Colon (tissue), 2 donors: Measurements from ENCODE around the gene SPRYD3.
"Not testable (repeated sequence)": the region's sequence is repeated elsewhere in the genome, so short reads cannot be mapped to it uniquely, and the experiment has no call there.

ENCODE experiments used
- FAIRE-seq: peaks from 2 replicates; lab custom pipeline; 2012; peaks lifted over from hg19 to GRCh38; lab: Jason Lieb, UNC
- donor health status: control.
- donor health status: control.

SPRYD3 gene

DNA sequence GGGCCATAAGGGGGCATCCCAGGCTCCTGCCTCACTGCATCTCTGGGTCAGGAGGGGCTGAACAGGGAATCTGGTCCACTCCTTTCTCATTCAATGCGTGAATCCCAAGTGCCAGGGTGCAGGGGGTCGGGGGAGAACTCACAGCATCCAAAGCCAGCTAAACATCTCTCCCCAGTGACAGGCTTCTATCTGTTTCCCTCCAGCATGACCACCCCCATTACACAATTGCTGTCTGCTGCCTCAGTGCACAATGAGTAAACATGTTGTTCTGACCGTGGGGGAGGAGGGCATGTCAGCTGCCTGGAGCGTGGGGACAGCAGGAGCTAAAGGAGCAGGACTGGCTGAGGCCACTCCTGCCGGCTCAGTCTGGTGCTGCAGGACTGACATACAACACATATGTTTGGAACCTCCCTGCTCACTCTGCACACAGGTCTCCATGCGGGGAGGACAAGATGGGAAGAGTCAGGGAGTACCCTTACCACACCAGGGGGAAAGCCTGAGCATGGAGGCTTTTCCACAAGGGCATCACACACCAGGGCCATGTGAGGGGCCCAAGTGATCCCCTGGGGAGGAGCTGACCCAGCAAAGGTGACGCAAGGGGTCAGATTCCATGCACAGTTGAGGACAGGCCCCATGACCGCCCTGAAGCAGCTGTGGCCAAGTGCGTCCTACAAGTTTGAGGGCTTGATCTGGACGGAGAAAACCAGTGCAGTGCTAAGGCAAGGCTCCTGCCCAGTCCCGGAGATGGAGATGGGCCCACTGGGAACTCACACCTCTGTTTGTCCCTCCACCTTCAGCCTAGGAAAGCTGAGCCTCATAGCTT is 27.9 kb downstream of the SPRYD3 start:
- no peak for FAIRE-seq

DNA sequence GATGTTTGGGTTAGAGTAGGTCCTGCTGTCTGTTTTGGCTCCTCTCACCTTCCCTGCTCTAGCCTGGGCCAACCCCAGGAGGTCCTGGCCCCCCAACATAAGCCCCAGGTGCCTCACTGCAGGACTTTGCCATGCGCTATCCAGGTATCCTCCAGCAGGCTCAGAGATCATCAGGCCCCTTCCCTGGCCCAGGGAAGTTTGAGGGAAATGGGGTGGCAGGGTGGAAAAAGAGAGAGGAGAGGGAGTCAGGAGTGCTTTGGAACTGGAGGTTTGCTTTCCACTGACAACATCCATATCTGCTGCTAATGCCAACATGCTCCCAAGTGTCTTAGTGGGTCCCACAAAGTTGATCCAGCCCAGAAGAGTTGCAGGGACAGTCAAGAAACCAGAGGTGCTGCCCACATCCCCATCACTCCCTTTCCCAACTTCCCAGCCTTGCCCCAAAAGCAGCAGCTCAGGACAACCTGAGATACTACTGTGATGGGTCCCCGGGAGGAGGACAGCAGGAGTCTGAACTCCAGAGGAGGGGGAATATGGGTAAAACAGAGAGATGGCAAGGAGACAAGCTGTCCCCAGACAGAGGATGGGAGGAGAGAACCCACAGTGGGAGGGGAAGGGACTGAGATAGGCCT is 28.6 kb downstream of the SPRYD3 start:
- no peak for FAIRE-seq

DNA sequence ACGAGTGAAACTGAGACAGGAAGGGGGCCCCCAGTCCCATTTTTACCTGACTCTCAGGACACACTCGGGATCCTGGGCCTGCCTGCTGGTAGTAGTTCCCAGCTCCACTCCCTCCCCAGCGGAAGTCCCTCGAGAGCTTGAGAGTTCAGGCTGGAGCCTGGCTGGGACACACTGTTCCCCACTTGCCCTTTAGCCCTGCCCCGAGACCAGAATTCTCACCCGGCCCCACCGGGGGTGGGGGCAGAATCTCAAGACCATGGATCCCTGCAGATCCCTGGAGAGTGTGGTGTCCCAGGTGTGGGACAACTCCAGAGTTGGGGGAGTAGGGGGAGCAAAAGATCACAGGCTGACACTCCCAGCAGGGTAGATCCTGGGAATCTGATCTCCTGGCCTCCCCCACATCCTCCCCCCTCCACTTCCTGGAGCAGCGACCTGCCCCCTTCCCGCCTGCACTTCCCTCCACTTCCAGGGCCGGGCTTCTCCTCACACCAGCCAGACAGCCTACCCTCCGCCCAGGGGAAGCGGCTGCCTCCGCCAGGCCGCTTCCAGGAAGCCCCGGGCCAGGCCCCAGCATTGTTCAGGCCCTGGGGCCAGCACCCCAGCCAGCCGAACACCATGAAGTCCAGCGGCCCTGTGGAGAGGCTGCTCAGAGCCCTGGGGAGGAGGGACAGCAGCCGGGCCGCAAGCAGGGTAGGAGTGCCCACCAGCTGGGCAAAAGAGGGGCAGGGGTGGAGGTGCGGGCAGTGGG is 29.4 kb downstream of the SPRYD3 start, which contains the start of gene TNS2:
TNS2 (plus strand) TSS at position 495 of the 748 bp plus-strand sequence; CDS start at position 616, 121 bp downstream.
- no peak for FAIRE-seq

DNA sequence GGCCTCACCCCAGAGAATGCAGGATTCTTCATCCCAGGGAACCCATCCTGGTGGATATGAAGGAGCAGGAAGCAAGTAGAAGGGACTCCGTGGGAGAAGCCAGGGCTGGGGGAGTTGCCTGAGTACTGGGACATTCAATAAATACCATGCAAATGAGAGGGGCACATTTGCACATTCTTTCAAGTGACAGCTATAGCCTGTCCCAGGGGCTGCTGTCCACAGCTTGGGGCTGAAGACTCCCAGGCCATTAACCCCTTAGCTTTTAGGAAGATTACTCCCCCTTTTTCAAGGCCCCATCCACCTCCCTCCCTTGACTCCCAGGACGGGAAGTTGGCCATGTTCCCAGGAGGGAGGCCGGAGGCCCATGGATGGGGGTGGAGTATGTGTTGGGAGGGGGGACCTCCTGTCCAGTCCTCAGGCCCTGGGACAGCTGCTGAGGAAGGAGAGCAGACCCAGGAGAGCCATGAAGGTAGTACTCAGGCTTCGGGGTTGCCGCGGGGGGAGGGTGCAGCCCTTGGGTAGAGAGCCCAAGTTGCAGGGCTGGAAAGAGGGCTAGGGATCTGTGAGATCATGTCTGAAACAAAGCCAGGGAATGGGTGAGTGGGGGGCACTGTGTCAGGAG is 30.3 kb downstream of the SPRYD3 start:
- no peak for FAIRE-seq

DNA sequence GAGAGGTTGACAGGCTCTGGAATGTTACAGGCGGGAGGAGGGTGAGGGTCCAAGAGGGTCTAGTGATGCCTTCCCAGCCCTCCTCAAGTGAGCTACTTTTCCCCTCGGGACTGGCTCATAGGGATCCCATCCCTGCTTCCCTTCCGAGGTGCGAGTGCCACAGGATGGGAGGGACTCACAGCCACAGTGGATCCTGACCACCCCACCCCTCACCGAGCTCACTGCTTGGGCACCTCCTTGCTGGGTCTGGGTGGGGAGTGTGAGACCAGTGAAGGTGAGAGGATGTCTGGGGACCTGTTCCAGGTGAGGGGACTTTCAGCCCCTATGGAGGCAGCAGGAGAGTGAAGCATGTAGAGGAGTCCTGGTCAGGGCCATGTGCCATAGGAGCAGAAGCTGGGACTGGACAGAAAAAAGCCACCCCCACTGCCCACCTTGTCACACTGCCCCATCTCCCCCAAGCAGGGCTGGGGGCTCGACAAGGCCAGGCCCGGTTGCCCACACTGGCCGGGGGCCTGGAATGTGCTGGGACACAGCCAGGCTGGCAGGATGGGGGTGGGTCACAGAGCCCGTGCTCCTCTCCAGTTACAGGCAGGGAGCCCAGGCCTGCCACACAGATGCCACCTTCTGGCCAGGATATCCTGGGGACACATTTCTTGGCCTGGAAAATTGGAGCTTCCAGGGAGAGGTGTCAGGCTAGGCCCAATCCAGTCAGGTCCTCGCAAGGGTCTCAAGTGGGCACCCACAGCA is 31.0 kb downstream of the SPRYD3 start:
- no peak for FAIRE-seq

DNA sequence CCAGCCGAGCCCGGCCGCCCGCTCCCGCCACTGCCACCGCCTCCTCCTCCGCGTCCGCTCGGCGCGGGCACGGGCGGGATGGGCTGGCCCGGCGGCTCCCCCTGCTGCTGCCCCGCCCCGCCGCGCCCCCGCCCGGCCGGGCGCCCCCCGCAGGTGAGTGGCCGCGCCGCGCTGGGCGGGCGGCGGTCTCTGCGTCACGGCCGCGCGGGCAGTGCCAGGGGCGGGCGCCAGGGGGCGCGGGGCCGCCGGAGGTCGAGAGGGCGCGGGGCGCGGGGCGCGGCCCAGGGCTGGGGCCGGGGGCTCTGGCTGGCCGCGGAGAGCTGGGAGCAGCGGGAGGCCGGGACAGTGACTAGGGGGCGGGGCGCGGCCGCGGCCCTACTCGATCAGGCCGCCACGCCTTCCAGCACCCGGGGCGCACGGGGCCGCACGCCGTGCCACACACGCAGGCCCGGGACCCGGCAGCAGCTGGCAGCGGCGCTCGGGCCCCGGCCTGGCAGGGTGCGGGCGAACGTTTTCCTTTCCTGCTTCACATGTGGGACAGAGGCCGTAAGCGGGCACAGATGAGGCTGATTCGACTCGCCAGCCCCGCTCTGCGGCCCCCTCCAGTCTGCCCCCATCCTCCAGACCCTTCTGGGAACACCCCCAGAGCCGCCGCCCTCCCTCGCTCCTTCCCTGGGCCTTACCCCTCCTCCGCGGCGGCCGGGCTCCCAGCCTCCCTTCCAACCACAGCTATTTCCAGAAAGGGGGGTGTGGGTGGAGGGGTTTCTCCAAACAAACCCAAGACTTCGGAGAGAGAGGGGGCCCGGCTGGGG is 31.8 kb downstream of the SPRYD3 start:
- FAIRE-seq = no peak

DNA sequence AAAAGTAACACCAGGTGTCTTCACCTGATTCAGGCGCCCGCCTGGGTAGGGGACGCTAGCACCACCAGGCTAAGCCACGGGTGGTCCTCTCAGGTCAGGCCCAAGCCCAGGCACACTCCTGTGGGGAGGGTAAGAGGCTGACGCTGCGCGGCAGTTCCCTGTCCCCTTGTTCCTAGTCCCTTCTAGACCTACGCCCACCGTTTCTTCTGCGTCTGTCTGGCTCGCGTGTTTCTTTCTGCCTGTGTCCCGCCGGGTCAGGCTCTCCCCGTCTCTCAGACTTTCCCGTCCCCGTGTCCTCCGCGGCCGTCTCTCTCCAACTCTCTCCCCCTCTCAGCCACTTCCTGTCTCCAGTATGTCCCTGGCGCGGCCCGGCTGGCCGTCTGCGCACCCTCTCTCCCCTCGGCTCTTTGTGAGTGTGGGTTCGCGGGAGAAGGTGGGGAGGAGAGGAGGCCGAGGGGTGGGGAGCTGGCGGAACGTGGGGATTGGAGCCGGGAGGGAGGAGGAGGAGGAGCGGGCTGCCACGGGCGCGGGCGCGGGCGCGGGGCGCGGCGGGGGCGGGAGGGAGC is 32.5 kb downstream of the SPRYD3 start:
- FAIRE-seq = no peak

DNA sequence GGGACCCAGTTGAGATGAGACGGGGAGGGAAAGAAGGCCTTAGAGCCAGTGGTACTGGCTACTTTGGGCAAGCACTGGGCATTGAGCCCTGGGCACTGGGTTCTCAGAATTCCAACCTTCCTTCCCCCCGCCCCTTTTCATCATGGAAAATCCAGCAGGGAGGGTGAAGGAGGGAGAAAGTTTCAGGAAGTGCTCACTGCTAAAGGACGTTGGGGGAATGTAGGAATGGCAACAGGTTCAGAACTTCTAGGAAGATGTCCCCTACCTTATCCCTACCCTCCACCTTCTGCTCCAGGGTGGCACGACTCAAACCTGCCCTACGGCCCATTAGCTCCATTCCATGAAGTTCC is 33.5 kb downstream of the SPRYD3 start:
- FAIRE-seq = no peak

DNA sequence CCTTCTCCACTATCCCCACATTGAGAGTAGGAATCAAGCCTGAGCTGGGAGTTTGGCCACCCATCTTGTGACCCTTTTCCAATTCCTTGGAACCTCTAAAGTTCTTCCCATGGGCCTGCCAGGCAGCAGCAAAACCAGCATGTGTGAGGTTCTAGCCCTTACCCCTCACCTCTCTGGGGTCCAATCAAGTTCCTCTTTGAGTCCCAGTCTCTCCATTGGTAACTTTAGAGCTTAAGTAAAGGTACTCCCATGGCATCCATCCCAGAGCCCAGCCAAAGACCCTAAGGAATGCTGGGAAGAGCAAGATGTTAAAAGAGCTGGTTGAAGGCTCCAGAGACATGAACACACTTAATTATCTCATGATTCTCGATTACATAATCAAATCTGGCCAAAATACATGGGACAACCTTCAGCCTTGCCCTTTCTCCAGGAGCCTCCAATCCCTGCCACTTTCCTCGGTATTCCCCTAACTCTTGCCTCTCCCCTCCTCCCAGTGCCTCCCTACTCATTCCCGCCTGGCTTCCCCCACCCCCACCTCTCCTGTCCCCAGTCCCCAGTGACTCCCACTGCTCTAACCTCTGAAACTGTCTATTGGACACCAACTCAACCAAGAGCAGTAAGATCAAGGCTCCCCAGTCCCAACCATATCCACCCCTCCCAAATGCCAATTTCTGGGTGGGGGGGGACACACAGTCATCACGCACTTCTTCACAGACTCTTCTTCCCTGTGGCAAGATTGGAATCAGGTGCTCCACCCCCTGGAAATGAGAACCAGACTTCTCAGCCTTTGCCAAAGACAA is 34.1 kb downstream of the SPRYD3 start:
- no peak for FAIRE-seq

DNA sequence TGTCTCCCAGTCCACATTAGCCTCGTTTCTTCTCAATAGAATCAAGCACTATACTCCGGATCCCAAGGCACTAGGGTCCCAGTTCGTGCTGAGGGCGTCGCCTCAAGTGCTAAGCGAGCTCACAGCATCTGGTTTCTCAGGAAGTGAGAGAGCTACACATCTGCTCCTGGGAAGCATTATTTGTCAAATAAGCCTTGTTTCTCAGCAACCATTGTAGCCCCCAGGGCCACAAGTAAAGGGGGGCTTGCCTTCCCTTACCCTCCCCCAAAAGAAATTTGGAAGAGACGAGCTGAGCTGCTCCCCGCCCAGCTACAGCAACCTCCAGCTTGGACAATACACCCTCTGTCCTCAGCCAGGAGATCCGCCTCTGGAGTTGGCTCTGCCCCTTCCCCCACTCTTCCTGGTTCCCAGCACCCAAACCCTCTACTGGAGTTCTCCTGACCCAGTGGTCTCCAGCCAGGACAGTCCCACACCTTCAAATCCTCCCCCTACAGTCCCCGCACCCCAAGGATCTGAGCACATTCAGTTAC is 35.1 kb downstream of the SPRYD3 start:
- no peak for FAIRE-seq

DNA sequence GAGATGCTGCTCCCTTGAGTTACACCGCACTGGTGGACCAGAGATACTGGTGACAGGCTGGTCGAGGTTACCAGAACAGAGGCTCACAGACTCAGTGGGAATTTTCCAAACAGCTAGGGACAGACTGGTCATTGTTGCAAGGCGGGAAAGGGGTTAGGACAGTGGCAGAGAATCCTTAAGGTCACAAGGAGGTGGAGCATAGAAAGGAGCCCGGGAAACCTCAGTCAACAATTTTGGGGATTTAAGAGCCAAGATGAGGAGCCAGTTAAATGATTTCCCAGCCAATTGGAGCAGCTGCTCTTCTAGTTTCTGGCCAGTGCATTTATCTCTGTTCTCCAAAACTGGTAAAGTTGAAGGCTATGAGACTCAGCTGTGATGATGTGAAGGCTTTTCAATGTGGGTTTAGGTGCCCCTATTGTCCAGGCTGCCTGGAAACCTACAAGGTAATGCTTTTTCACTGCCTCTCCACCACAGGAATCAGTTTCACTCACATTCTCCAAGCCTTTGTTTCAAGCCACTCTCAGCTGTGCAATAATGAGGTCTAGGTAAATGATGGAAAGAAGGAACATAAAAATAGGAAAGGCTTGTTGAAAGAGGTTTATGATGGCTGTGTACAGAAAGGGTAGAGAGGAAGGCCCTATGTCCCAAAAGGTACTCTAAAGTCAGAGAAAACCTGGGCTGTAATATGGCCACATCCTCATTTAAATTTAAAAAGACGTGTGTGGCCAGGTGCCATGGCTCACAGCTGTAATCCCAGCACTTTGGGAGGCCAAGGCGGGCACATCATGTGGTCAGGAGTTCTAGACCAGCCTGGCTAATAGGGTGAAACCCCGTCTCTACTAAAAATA is 36.4 kb downstream of the SPRYD3 start:
- FAIRE-seq = no peak

DNA sequence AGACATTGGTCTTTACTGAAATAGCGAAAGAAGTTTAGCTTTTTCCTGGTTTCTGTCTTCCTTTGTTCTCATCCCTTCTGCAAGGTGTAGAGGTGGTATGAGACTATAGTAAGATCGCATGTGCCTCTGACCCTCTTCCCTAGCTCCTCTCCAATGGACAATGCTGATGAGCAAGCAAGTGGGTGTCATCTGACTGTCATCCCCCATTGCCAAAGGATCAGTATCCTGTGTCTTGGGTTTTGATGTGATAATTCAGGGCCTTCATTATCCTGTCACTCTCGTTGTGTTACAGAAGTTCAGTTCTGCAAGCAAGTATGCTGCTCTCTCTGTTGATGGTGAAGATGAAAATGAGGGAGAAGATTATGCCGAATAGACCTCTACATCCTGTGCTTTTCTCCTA is 39.3 kb downstream of the SPRYD3 start:
- FAIRE-seq = no peak

DNA sequence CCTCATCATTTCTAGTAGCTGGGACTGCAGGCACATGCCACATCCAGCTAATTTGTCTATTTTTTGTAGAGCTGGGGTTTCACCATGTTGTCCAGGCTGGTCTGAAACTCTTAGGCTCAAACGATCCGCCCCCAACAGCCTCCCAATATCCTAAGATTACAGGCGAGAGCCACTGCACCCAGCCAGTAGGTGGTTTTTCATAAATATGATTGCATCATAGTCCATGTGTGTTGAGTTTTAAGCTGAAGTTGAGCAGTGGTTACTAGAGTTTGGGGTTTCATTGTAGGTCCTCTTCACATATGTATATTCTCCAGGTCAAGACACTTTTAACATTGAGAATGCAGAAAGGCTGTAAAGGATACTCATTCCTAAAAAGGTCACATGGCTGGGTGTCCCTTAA is 42.4 kb downstream of the SPRYD3 start:
- no peak for FAIRE-seq

DNA sequence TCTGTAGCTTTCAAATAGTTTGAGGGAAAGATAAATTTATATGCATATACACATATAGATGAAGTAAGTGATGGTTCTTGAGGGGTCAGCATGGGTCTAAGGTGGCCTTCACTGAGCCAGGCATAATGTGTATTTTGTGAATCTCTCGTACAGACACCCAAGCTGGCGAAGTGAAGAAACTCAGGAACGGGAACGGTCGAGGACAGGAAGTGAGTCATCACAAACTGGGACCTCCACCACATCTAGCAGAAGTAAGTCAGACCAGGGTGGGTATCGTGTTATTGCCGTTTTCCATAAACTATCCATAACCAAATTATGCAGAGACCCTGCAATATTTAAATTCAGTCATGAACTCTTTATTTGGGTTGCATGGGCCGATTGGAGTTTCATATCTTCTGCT is 44.7 kb downstream of the SPRYD3 start:
- no peak for FAIRE-seq

DNA sequence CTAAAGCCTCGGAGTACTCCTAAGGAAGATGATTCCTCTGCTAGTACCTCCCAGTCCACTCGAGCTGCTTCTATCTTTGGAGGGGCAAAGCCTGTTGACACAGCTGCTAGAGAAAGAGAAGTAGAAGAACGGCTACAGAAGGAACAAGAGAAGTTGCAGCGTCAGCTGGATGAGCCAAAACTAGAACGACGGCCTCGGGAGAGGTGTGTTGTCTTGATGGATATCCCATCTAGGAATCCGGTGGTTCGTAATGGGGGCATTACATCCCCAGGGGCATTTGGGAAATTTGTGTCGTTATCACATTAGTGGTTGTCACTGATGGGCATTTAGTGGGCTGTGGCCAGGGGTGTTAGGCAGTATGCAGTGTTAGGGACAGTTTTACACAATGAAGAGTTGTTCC is 45.4 kb downstream of the SPRYD3 start:
- not testable (repeated sequence) for FAIRE-seq

DNA sequence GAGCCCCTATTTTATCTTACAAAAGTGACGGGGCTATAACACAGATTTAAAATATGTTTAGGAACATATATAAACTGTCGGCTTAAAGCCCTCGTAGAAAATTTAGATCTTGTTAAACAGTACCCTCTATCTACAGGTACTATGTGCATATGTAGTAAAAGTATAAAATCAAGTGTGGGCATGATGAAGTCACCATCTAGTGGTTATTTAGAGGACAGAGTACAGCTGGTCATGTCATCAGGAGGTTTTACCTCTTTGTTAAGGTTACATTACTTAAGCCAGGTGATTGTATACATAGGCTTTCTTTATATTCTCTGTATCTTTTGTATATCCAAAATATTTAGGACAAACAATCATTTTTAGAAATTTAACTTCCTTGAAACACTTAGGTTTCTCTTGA is 47.6 kb downstream of the SPRYD3 start:
- FAIRE-seq = no peak

DNA sequence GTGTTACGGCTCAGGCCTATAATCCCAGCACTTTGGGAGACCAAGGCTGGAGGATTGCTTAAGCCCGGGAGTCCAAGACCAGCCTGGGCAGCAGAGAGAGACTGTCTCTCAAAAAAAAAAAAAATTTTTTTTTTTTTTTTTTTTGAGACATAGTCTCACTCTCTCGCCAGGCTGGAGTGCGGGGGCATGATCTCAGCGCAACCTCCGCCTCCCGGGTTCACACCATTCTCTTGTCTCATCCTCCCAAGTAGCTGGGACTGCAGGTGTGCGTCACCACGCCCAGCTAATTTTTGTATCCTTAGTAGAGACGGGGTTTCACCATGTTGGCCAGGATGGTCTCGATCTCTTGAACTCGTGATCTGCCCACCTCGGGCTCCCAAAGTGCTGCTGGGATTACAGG is 52.2 kb downstream of the SPRYD3 start:
- not testable (repeated sequence) for FAIRE-seq

DNA sequence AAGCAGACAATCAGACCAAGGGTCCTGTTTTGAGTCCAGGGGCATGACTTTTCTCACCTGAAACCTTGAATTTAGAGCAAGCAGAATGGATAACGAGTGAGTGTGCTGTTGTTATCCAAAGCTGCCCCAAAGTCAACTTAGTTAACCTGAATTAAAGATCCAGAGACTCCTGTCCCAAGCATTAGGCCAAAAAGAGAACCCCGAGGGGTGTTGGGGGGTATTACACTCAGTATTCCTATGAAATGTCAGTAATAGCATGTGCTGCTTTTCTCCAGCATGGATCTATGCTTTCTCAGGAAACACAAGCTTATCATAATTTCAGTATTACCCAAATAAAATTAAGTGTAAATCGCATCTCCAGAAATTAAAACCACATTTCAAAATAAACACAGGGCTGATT is 53.9 kb downstream of the SPRYD3 start:
- FAIRE-seq = no peak

DNA sequence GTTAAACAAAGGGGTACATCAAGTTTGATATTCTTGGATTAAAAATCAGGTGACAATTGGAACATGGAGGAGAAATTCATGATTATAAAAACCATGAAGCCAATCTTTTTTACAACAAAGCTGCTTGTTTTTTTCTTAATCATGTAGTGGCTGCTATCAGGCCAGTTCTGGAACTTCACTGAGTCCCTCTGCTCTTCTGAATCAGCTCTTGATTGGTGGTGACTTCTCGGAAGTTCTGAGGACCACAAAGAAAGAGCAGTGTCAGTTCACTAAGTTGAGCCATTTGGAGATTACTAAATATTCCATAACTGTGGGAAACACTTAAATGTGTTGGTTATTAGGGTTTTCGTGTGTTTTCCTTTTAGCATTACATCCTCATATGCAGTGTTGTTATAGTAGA is 64.5 kb downstream of the SPRYD3 start:
- FAIRE-seq = no peak
